Measurements from ENCODE around the gene FBXL20.

The FBXL20 gene

GRCh38 chr17:39225308-39225958 is 176.0 kb downstream of the FBXL20 start, which contains the start of gene STAC2:
STAC2 (minus strand) TSS chr17:39225945; CDS start chr17:39225502, 443 bp downstream.
- TF ChIP-seq POLR2A (IDR thresholded peaks at IDR 0.05; ENCODE audit: low read depth, low read length) = no peak
- DNase-seq (ENCODE audit: insufficient read length, low spot score) = no peak
- FAIRE-seq = no peak

GRCh38 chr17:39224778-39225307 is 176.6 kb downstream of the FBXL20 start:
- DNase-seq (ENCODE audit: insufficient read length, low spot score) = no peak
- FAIRE-seq = no peak
- TF ChIP-seq POLR2A (IDR thresholded peaks at IDR 0.05; ENCODE audit: low read depth, low read length) = no peak

GRCh38 chr17:39223907-39224777 is 177.3 kb downstream of the FBXL20 start:
- no peak for DNase-seq (ENCODE audit: insufficient read length, low spot score)
- no peak for TF ChIP-seq POLR2A (IDR thresholded peaks at IDR 0.05; ENCODE audit: low read depth, low read length)
- no peak for FAIRE-seq

GRCh38 chr17:39222866-39223834 is 178.3 kb downstream of the FBXL20 start:
- TF ChIP-seq POLR2A (IDR thresholded peaks at IDR 0.05; ENCODE audit: low read depth, low read length) = no peak
- DNase-seq (ENCODE audit: insufficient read length, low spot score) (no peak), FAIRE-seq (no peak)

GRCh38 chr17:39222151-39222550 is 179.3 kb downstream of the FBXL20 start:
- FAIRE-seq (no peak), DNase-seq (ENCODE audit: insufficient read length, low spot score) (no peak)
- TF ChIP-seq POLR2A (IDR thresholded peaks at IDR 0.05; ENCODE audit: low read depth, low read length) = no peak

- FAIRE-seq (no peak), DNase-seq (ENCODE audit: insufficient read length, low spot score) (no peak)
These were observed 179.9 kb downstream of the FBXL20 start for GRCh38 chr17:39221572-39221971.

GRCh38 chr17:39219647-39220154 is 181.7 kb downstream of the FBXL20 start:
- TF ChIP-seq POLR2A (IDR thresholded peaks at IDR 0.05; ENCODE audit: low read depth, low read length) = no peak
- FAIRE-seq = no peak
- no peak for DNase-seq (ENCODE audit: insufficient read length, low spot score)

More at GRCh38 chr17:39221572-39221971, 179.9 kb downstream of the FBXL20 start:
- no peak for TF ChIP-seq POLR2A (IDR thresholded peaks at IDR 0.05; ENCODE audit: low read depth, low read length)

- DNase-seq (ENCODE audit: insufficient read length, low spot score) (no peak), FAIRE-seq (no peak)
- TF ChIP-seq POLR2A (IDR thresholded peaks at IDR 0.05; ENCODE audit: low read depth, low read length) = no peak
These were observed 182.5 kb downstream of the FBXL20 start for GRCh38 chr17:39218906-39219305.

- no peak for FAIRE-seq
- no peak for DNase-seq (ENCODE audit: insufficient read length, low spot score)
- TF ChIP-seq POLR2A (IDR thresholded peaks at IDR 0.05; ENCODE audit: low read depth, low read length) = no peak
These were observed 183.6 kb downstream of the FBXL20 start for GRCh38 chr17:39217734-39218369.

GRCh38 chr17:39213852-39214251 is 187.6 kb downstream of the FBXL20 start:
- DNase-seq (ENCODE audit: insufficient read length, low spot score) (peak; percentile 96), FAIRE-seq (no peak)
- no peak for TF ChIP-seq POLR2A (IDR thresholded peaks at IDR 0.05; ENCODE audit: low read depth, low read length)

GRCh38 chr17:39212841-39213480 is 188.5 kb downstream of the FBXL20 start:
- TF ChIP-seq POLR2A (IDR thresholded peaks at IDR 0.05; ENCODE audit: low read depth, low read length) = no peak
- no peak for DNase-seq (ENCODE audit: insufficient read length, low spot score)
- no peak for FAIRE-seq

GRCh38 chr17:39212195-39212810 is 189.1 kb downstream of the FBXL20 start:
- TF ChIP-seq POLR2A (IDR thresholded peaks at IDR 0.05; ENCODE audit: low read depth, low read length) = no peak
- FAIRE-seq (no peak), DNase-seq (ENCODE audit: insufficient read length, low spot score) (no peak)
